HL-60 (cell line): ENCODE data around the gene PPP1R7.

Experiments used
- DNase-seq, 2 experiments: peaks; one replicate each; pipeline ENCODE4 v3.0.0-alpha.2; 2010 to 2020; ENCODE audit warnings: low read depth in 1 of 2, low spot score in 1 of 2
- H3K27ac ChIP-seq: fragments of 250-450 bp; sonication (Bioruptor Pico); replicated peaks from 2 replicates; pipeline ENCODE4 v1.5.1; 2020; ENCODE audit warnings: mild to moderate bottlenecking, moderate library complexity
- H3K27me3 ChIP-seq: fragments of 250-450 bp; sonication (Bioruptor Pico); 2 replicates; pipeline ENCODE4 v1.5.1; 2021; ENCODE audit warnings: mild to moderate bottlenecking, moderate library complexity; ENCODE audit not compliant: insufficient read depth, poor library complexity, severe bottlenecking
- H3K4me3 ChIP-seq: replicated peaks from 2 replicates; pipeline ENCODE4 v1.5.1; 2011; ENCODE audit warnings: mild to moderate bottlenecking, control low read depth, low read length; ENCODE audit not compliant: insufficient read depth
- CTCF ChIP-seq: IDR thresholded peaks from one replicate; pipeline ENCODE4 v1.5.1; 2011; ENCODE audit warnings: low read length, control low read depth, inconsistent platforms; ENCODE audit not compliant: insufficient read depth
- GABPA ChIP-seq: IDR thresholded peaks from 2 replicates; pipeline ENCODE4 v1.6.1; 2012; ENCODE audit warnings: low read depth
- POLR2AphosphoS5 ChIP-seq: IDR thresholded peaks from 2 replicates; pipeline ENCODE4 v1.6.1; 2012; ENCODE audit warnings: low read depth
- REST ChIP-seq: IDR thresholded peaks from 2 replicates; pipeline ENCODE4 v1.6.1; 2012; ENCODE audit warnings: low read depth; ENCODE audit not compliant: insufficient replicate concordance
- SPI1 ChIP-seq: IDR thresholded peaks from 2 replicates; pipeline ENCODE4 v1.6.1; 2012; ENCODE audit warnings: low read depth, mild to moderate bottlenecking, borderline replicate concordance

PPP1R7 gene

GRCh38 chr2:241151934-241152660 lies 1.8 kb downstream of the PPP1R7 start:
- TF ChIP-seq POLR2AphosphoS5 (no peak), SPI1 (no peak), GABPA (no peak), REST (no peak), CTCF (no peak)
- H3K27me3 ChIP-seq, result no peaks in the 10 kb centered on the region
- H3K4me3 ChIP-seq, result no peak overlapping the region
- DNase-seq, result no peak
- no peak overlapping the region for H3K27ac ChIP-seq

- Histone ChIP-seq H3K4me3 (no peak overlapping the region), H3K27ac (no peak overlapping the region), H3K27me3 (no peaks in the 10 kb centered on the region)
- TF ChIP-seq GABPA (no peak), CTCF (no peak), REST (no peak), SPI1 (no peak), POLR2AphosphoS5 (no peak)
- no peak for DNase-seq
Observed at GRCh38 chr2:241153616-241154015, 3.3 kb downstream of the PPP1R7 start.

GRCh38 chr2:241154915-241155314 lies 4.6 kb downstream of the PPP1R7 start:
- H3K27ac ChIP-seq, result no peak overlapping the region
- H3K4me3 ChIP-seq, result no peak overlapping the region
- no peaks in the 10 kb centered on the region for H3K27me3 ChIP-seq
- DNase-seq, result no peak
- TF ChIP-seq POLR2AphosphoS5 (no peak), SPI1 (no peak), GABPA (no peak), CTCF (no peak), REST (no peak)
